Keratinocyte (primary cell): ENCODE data around the gene KRI1.

Source experiments
- EZH2 ChIP-seq: IDR thresholded peaks from one replicate; pipeline ENCODE4 v1.6.1; 2012; ENCODE audit warnings: inconsistent platforms, mild to moderate bottlenecking, low read length, moderate library complexity
- TF ChIP-seq, protein P1 (sequence below), 3 experiments: IDR thresholded peaks in 1 of 3; conservative IDR thresholded peaks in 1 of 3; optimal IDR thresholded peaks in 1 of 3; 2 replicates in 2 of 3; 3 replicates in 1 of 3; pipeline versions ENCODE3 to v1.5.1; 2011; ENCODE audit warnings: low read length in 3 of 3, mild to moderate bottlenecking in 3 of 3, moderate library complexity in 2 of 3, control low read depth in 1 of 3, inconsistent platforms in 1 of 3; ENCODE audit not compliant: insufficient read depth in 2 of 3; ENCODE audit errors: extremely low read depth in 1 of 3

DNA sequence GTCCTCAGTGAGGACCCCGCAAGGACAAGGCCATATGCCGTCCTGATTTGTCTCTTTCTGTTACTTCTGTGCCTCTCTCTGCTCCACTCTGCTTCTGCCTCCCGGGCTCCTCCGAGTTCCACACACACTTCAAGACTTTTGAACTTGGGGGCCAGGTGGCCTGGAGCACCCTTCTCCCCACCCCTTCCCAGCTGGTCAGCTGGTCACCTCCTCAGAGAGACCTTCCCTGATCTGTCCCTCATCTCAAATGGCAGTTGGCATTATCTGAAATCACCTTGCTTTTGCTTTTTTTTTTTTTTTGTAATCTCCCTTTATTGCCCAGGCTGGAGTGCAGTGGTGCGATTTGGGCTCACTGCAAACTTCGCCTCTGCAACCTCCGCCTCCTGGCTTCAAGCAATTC is 46.4 kb downstream of the KRI1 start:
- TF ChIP-seq EZH2 = no peak
- TF ChIP-seq, protein P1, sequence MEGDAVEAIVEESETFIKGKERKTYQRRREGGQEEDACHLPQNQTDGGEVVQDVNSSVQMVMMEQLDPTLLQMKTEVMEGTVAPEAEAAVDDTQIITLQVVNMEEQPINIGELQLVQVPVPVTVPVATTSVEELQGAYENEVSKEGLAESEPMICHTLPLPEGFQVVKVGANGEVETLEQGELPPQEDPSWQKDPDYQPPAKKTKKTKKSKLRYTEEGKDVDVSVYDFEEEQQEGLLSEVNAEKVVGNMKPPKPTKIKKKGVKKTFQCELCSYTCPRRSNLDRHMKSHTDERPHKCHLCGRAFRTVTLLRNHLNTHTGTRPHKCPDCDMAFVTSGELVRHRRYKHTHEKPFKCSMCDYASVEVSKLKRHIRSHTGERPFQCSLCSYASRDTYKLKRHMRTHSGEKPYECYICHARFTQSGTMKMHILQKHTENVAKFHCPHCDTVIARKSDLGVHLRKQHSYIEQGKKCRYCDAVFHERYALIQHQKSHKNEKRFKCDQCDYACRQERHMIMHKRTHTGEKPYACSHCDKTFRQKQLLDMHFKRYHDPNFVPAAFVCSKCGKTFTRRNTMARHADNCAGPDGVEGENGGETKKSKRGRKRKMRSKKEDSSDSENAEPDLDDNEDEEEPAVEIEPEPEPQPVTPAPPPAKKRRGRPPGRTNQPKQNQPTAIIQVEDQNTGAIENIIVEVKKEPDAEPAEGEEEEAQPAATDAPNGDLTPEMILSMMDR (optimal IDR thresholded peaks at IDR 0.05 in 1 of 3, IDR thresholded peaks at IDR 0.05 in 1 of 3, conservative IDR thresholded peaks at IDR 0.05 in 1 of 3; ENCODE audit: extremely low read depth in 1 of 3, insufficient read depth in 2 of 3, low read length in 3 of 3) = no peak
